ENCODE results near the gene ATG12.
A peak's percentile ranks its signal among the peaks of the same experiment; 100 is the strongest.

Gene ATG12

GRCh38 chr5:115807654-115808052 is 33.7 kb downstream of the ATG12 start:
- DNase-seq (ENCODE audit: low read depth), result no peak

- DNase-seq (ENCODE audit: low read depth), result no peak
Observed at GRCh38 chr5:115806986-115807653, 34.2 kb downstream of the ATG12 start.

GRCh38 chr5:115801984-115802383 is 39.4 kb downstream of the ATG12 start:
- DNase-seq (ENCODE audit: low read depth), result no peak

- no peak for DNase-seq (ENCODE audit: low read depth)
Observed at GRCh38 chr5:115801152-115801551, 40.2 kb downstream of the ATG12 start.

GRCh38 chr5:115800108-115800507 is 41.3 kb downstream of the ATG12 start:
- DNase-seq (ENCODE audit: low read depth), result no peak

- DNase-seq (ENCODE audit: low read depth), result no peak
Observed at GRCh38 chr5:115798252-115798651, 43.1 kb downstream of the ATG12 start.

GRCh38 chr5:115796656-115797055 is 44.7 kb downstream of the ATG12 start:
- no peak for DNase-seq (ENCODE audit: low read depth)

GRCh38 chr5:115795700-115796099 is 45.7 kb downstream of the ATG12 start:
- DNase-seq (ENCODE audit: low read depth), result no peak

GRCh38 chr5:115788440-115788839 is 52.9 kb downstream of the ATG12 start:
- no peak for DNase-seq (ENCODE audit: low read depth)

- no peak for DNase-seq (ENCODE audit: low read depth)
Observed at GRCh38 chr5:115787426-115787825, 53.9 kb downstream of the ATG12 start.

GRCh38 chr5:115785381-115786065 is 55.8 kb downstream of the ATG12 start:
- DNase-seq (ENCODE audit: low read depth), result no peak

GRCh38 chr5:115778417-115778816 is 62.9 kb downstream of the ATG12 start:
- DNase-seq (ENCODE audit: low read depth), result peak; percentile 17
